Upper lobe of left lung (tissue), 6 donors: ENCODE data around the gene ZNHIT2. TPM values are rescaled to one million over a fixed set of nuclear protein-coding genes. Genes with fewer than 3 reads are reported as not detected.

ENCODE experiments used
- ATAC-seq, 2 donors: fragments of 200-7000 bp; cut with Tn5 transposase; one replicate each; pipeline ENCODE4 v1.9.1; 2022; ENCODE audit warnings: mild to moderate bottlenecking in 2 of 2, moderate library complexity in 2 of 2; ENCODE audit not compliant: low FRiP score in 2 of 2
- DNase-seq, 2 donors: peaks; one replicate each; pipeline ENCODE4 v3.0.0-alpha.2; 2019 to 2020
- H3K27ac ChIP-seq, 4 donors: fragments of 200-600 bp; sonication (generic); one replicate each; pipeline ENCODE4 v1.5.1; 2016 to 2019
- H3K27me3 ChIP-seq, 4 donors: fragments of 200-600 bp; sonication (generic); one replicate each; pipeline ENCODE4 v1.5.1; 2017 to 2019
- H3K36me3 ChIP-seq, 4 donors: fragments of 200-600 bp; sonication (generic); one replicate each; pipeline ENCODE4 v1.5.1; 2016 to 2019
- H3K4me1 ChIP-seq, 4 donors: fragments of 200-600 bp; sonication (generic); one replicate each; pipeline ENCODE4 v1.5.1; 2018 to 2019
- H3K4me3 ChIP-seq, 4 donors: fragments of 200-600 bp; sonication (generic); one replicate each; pipeline ENCODE4 v1.5.1; 2017 to 2019; ENCODE audit warnings: mild to moderate bottlenecking in 2 of 4, moderate library complexity in 1 of 4
- H3K9me3 ChIP-seq, 4 donors: fragments of 200-600 bp; sonication (generic); one replicate each; pipeline ENCODE4 v1.5.1; 2018 to 2019
- EP300 ChIP-seq, 4 donors: sonication (generic); formaldehyde crosslinking; IDR thresholded peaks; one replicate each; pipeline ENCODE4 v1.5.1; 2017; ENCODE audit warnings: antibody characterized with exemption in 4 of 4, control low read depth in 2 of 4
- POLR2A ChIP-seq, 4 donors: fragments of 450-650 bp; IDR thresholded peaks; one replicate each; pipeline ENCODE4 v1.5.1; 2016 to 2017; ENCODE audit warnings: antibody characterized with exemption in 4 of 4, mild to moderate bottlenecking in 2 of 4
- POLR2AphosphoS5 ChIP-seq, 2 donors: sonication (generic); formaldehyde crosslinking; IDR thresholded peaks; one replicate each; pipeline ENCODE4 v1.5.1; 2017; ENCODE audit warnings: antibody characterized with exemption in 2 of 2
- WGBS, 2 donors: methylation state at CpG; one replicate each; pipeline ENCODE4 v1.1.5; 2017 to 2018; 5-methylcytosine and 5-hydroxymethylcytosine counted together
- total RNA-seq, 6 donors: library from RNA; depleted of rRNA in 4 of 6; stranded (reverse); fragments of >200 nt in 4 of 6; gene quantifications; one replicate each; pipeline versions ENCODE4 v1.1.0 to v1.2.1, GENCODE V29; 2016 to 2021
- TF ChIP-seq, protein P1 (sequence below), 6 experiments: fragments of 450-650 bp in 4 of 6; fragments of 200-600 bp in 2 of 6; sonication (generic) in 2 of 6; IDR thresholded peaks; one replicate each; pipeline ENCODE4 v1.5.1; 2016 to 2019; ENCODE audit warnings: antibody characterized with exemption in 6 of 6
- donor health status: DM: no; HTN: no; CAD: no; lungs with moderate emphysema.
- donor health status: DM: no; HTN: yes; CAD: no; lungs with severe emphysema.

ZNHIT2 gene
- total RNA-seq, 6 donors from 2014 or later: 12.6 to 28.5 (median 15.2) TPM

DNA sequence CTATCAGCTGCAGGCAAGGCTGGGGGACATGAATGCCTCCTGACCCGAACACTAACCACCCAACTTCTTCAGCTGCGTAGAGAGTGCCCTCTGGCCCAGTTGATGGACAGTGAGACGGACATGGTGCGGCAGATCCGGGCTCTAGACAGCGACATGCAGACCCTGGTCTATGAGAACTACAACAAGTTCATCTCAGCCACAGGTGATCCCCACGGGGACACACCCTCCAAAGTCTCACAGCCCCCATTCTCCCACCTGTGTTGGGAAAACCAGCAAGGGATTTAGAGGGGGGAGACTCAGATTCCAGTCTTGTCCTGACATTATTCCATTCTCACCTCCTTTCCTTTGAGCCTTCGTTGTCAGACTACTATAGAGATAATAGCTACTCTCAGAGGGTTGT is 20.6 kb downstream of the ZNHIT2 start:
- Histone ChIP-seq H3K36me3 (peaks cover 0 to 10% (median 3%) of the 10 kb centered on the region in 4 donors), H3K27me3 (no peaks in the 10 kb centered on the region), H3K27ac (peak overlapping the region; percentile 88 to 95 (median 91)), H3K4me3 (peak overlapping the region; percentile 78 to 95 (median 82)), H3K4me1 (peaks cover 14 to 27% (median 19%) of the 10 kb centered on the region in 4 donors), H3K9me3 (peaks cover 0 to 4% (median 0%) of the 10 kb centered on the region in 4 donors)
- whole genome bisulfite sequencing, 2 donors: 42 to 43% methylated on average over 3 to 8 of the region's 8 CpGs
- ATAC-seq (no peak), DNase-seq (no peak)
- TF ChIP-seq POLR2AphosphoS5 (IDR thresholded peaks at IDR 0.05): no peak
- TF ChIP-seq POLR2A (IDR thresholded peaks at IDR 0.05): no peak
- TF ChIP-seq, protein P1, sequence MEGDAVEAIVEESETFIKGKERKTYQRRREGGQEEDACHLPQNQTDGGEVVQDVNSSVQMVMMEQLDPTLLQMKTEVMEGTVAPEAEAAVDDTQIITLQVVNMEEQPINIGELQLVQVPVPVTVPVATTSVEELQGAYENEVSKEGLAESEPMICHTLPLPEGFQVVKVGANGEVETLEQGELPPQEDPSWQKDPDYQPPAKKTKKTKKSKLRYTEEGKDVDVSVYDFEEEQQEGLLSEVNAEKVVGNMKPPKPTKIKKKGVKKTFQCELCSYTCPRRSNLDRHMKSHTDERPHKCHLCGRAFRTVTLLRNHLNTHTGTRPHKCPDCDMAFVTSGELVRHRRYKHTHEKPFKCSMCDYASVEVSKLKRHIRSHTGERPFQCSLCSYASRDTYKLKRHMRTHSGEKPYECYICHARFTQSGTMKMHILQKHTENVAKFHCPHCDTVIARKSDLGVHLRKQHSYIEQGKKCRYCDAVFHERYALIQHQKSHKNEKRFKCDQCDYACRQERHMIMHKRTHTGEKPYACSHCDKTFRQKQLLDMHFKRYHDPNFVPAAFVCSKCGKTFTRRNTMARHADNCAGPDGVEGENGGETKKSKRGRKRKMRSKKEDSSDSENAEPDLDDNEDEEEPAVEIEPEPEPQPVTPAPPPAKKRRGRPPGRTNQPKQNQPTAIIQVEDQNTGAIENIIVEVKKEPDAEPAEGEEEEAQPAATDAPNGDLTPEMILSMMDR (IDR thresholded peaks at IDR 0.05): no peak
- TF ChIP-seq EP300 (IDR thresholded peaks at IDR 0.05): no peak

DNA sequence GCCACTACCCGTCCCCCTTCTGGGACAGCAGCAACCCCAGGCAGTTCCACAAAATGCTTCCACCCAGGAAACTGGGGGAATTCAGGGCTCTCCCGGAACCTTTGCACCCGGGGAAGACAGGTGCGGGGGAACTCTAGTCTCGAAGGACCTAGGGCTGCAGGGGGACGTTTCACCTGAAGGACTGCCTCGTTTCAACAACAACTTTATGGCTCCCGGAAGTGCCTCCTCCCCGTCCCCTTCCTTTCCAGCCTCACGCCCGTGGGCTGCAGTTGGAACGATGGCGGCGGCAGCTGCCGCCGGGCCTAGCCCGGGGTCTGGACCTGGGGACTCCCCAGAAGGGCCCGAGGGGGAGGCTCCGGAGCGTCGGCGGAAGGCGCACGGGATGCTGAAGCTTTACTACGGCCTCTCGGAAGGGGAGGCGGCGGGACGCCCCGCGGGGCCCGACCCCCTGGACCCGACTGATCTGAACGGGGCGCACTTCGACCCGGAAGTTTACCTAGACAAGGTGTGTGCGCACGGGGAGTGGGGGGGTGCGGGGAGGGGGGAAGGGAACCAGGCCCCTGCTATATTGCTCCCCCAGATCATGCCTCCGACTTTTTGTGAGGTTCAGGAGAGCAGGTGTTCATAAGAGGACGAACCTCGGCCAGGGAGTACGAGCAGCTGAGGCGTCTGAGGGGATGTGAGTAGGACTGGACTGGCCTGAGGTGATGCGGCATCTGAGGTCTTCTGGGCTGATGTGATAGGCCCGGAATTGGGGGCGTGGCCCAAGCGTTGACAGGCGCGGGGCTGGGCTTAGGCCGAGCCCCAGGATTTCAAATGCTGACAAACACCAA is 21.3 kb downstream of the ZNHIT2 start, which contains the start of gene VPS51:
VPS51 (plus strand) TSS at position 241 of the 833 bp plus-strand sequence; CDS start at position 278, 37 bp downstream.
- Histone ChIP-seq H3K9me3 (peaks cover 0 to 4% (median 0%) of the 10 kb centered on the region in 4 donors), H3K36me3 (peaks cover 0 to 10% (median 3%) of the 10 kb centered on the region in 4 donors), H3K27me3 (no peaks in the 10 kb centered on the region), H3K27ac (peak within 1 kb of the TSS; percentile 88 to 95 (median 91)), H3K4me1 (peaks cover 14 to 22% (median 19%) of the 10 kb centered on the region in 4 donors), H3K4me3 (peak within 1 kb of the TSS; percentile 78 to 95 (median 82))
- DNase-seq: peak; percentile 92 to 95
- 0 to 1% methylated on average over 7 to 27 of the region's 52 CpGs for WGBS, 2 donors
- ATAC-seq: peak; percentile 97 to 98
- TF ChIP-seq, protein P1 (IDR thresholded peaks at IDR 0.05): peak in 3 of 6 experiments; percentile 25 to 46 (median 35)
- TF ChIP-seq POLR2AphosphoS5 (IDR thresholded peaks at IDR 0.05): peak; percentile 89 to 95
- peak in 1 of 4 donors; percentile 41 for TF ChIP-seq EP300 (IDR thresholded peaks at IDR 0.05)
- TF ChIP-seq POLR2A (IDR thresholded peaks at IDR 0.05): peak in 3 of 4 donors; percentile 63 to 80 (median 66)

DNA sequence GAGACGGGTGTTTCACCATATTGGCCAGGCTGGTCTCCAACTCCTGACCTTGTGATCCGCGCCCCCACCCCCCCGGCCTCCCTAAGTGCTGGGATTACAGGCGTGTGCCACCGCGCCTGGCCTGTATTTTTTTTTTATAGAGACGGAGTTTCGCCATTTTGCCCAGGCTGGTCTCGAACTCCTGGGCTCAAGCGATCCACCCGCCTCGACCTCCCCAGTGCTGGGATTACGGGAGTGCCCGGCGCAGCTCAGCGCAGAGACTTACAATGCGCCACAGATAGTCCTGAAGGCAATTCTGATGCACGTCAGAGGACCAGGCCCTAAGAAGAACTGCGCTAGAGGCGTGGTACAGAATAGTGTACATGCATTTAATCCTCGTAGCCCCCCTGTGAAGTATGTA is 22.1 kb downstream of the ZNHIT2 start:
- 78 to 80% methylated on average over 22 of the region's 22 CpGs for WGBS, 2 donors
- Histone ChIP-seq H3K36me3 (peaks cover 0 to 14% (median 3%) of the 10 kb centered on the region in 4 donors), H3K9me3 (peaks cover 0 to 4% (median 0%) of the 10 kb centered on the region in 4 donors), H3K4me1 (peaks cover 14 to 22% (median 16%) of the 10 kb centered on the region in 4 donors), H3K4me3 (peak overlapping the region in 3 of 4 donors; percentile 78 to 86 (median 79)), H3K27ac (peak overlapping the region in 3 of 4 donors; percentile 88 to 93 (median 89)), H3K27me3 (no peaks in the 10 kb centered on the region)
- ATAC-seq (no peak), DNase-seq (peak in 1 of 2 donors; percentile 58)
- no peak for TF ChIP-seq POLR2AphosphoS5 (IDR thresholded peaks at IDR 0.05)
- TF ChIP-seq EP300 (IDR thresholded peaks at IDR 0.05): no peak
- TF ChIP-seq, protein P1 (IDR thresholded peaks at IDR 0.05): no peak

DNA sequence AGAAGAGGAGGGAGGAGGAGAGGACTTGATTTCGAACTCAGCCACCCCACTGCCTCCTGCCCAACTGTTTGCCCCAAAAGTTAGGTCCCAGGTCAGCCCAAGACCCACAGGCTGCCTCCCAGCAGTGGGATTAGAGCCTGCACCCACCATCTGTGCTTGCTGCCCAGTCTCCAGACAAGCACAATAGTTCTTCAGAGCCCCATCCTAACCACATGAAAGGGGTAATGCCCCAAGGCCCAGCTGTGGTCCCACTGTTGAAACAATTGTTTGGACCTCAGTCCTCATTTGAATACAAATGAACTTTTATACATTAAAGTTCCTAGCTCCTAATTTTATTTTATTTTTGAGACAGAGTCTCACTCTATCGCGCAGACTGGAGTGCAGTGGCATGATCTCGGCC is 26.9 kb downstream of the ZNHIT2 start:
- H3K4me1 ChIP-seq: peaks cover 2 to 5% (median 2%) of the 10 kb centered on the region in 4 donors
- WGBS, 2 donors: 90 to 99% methylated on average over 4 of the region's 4 CpGs
- DNase-seq (no peak), ATAC-seq (no peak)
- H3K36me3 ChIP-seq: peaks cover 8 to 40% (median 33%) of the 10 kb centered on the region in 4 donors
- H3K4me3 ChIP-seq: no peak overlapping the region
- no peaks in the 10 kb centered on the region for H3K27me3 ChIP-seq
- TF ChIP-seq EP300 (IDR thresholded peaks at IDR 0.05) (no peak), POLR2AphosphoS5 (IDR thresholded peaks at IDR 0.05) (no peak), POLR2A (IDR thresholded peaks at IDR 0.05) (no peak)
- TF ChIP-seq, protein P1 (IDR thresholded peaks at IDR 0.05): no peak
- H3K9me3 ChIP-seq: no peaks in the 10 kb centered on the region
- no peak overlapping the region for H3K27ac ChIP-seq
